GM12878 (cell line): Measurements from ENCODE around the gene TIMM10.

ENCODE experiments used
- ATF2 ChIP-seq: IDR thresholded peaks from 2 replicates; pipeline ENCODE4 v1.6.1; 2012; ENCODE audit warnings: low read length, inconsistent platforms
- CTCF ChIP-seq, 3 experiments: IDR thresholded peaks in 2 of 3; conservative IDR thresholded peaks in 1 of 3; 2 replicates each; pipeline ENCODE4 v1.5.1; 2011; ENCODE audit warnings: low read depth in 3 of 3, low read length in 3 of 3, mild to moderate bottlenecking in 3 of 3, control low read depth in 2 of 3, moderate library complexity in 2 of 3, inconsistent platforms in 1 of 3, mixed read lengths in 1 of 3; ENCODE audit not compliant: control insufficient read depth in 2 of 3, insufficient read depth in 1 of 3; ENCODE audit errors: extremely low read depth in 1 of 3
- HCFC1 ChIP-seq: fragments of 150-350 bp; IDR thresholded peaks from 2 replicates; pipeline ENCODE4 v1.6.1; 2014; ENCODE audit warnings: low read length
- JUNB ChIP-seq: IDR thresholded peaks from 2 replicates; pipeline ENCODE4 v1.6.1; 2016; ENCODE audit warnings: antibody characterized with exemption, mild to moderate bottlenecking
- KLF5 ChIP-seq: fragments of 450-650 bp; IDR thresholded peaks from 2 replicates; pipeline ENCODE4 v1.6.1; 2014; ENCODE audit warnings: mild to moderate bottlenecking; ENCODE audit not compliant: partially characterized antibody
- NBN ChIP-seq: fragments of 450-650 bp; IDR thresholded peaks from 2 replicates; pipeline ENCODE4 v1.6.1; 2016
- POLR2A ChIP-seq: IDR thresholded peaks from 2 replicates; pipeline ENCODE4 v1.6.1; 2011; ENCODE audit warnings: low read depth, mild to moderate bottlenecking, low read length
- PRDM15 ChIP-seq: fragments of 450-650 bp; formaldehyde crosslinking; IDR thresholded peaks from 2 replicates; pipeline ENCODE4 v1.4.0; 2020; ENCODE audit warnings: mild to moderate bottlenecking, moderate library complexity
- RBBP5 ChIP-seq: fragments of 200-600 bp; sonication (generic); conservative IDR thresholded peaks from 2 replicates; pipeline ENCODE4 v1.6.1; 2016
- RCOR1 ChIP-seq: conservative IDR thresholded peaks from 2 replicates; pipeline ENCODE4 v1.6.1; 2012; ENCODE audit warnings: low read depth, low read length, improper control_type of control experiment
- REST ChIP-seq: IDR thresholded peaks from 2 replicates; pipeline ENCODE4 v1.6.1; 2012; ENCODE audit warnings: mild to moderate bottlenecking, low read depth, low read length
- SUZ12 ChIP-seq: fragments of 200-600 bp; sonication (generic); IDR thresholded peaks from one replicate; pipeline ENCODE4 v1.6.1; 2018; ENCODE audit warnings: antibody characterized with exemption, mild to moderate bottlenecking; ENCODE audit not compliant: unreplicated experiment
- TCF3 ChIP-seq: IDR thresholded peaks from 2 replicates; pipeline ENCODE4 v1.6.1; 2012; ENCODE audit warnings: low read depth, mild to moderate bottlenecking, low read length, borderline replicate concordance; ENCODE audit not compliant: insufficient read depth

DNA sequence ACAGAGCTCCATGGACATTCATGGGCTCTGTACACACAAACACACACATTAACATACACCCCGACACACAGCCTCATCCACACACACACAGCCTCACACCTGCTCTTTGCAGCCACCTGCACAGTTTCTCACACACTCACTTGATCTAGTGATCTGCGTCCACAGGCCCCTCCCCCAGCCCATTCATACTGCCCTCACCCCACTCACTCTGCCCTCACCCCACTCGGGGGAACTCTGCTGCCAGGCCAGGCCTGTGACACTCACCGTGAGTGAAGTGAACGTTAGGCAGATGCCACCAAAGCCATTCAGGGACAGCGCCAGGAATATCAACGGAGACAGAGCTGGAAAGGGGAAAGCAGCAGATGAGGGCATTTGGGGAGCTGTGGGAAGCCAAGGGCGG lies 30.0 kb downstream of the TIMM10 start:
- TF ChIP-seq RCOR1 (no peak), ATF2 (no peak), REST (no peak), RBBP5 (no peak), POLR2A (no peak), TCF3 (no peak), SUZ12 (no peak), KLF5 (no peak), JUNB (no peak), CTCF (IDR thresholded peaks at IDR 0.05 in 2 of 3, conservative IDR thresholded peaks at IDR 0.05 in 1 of 3; ENCODE audit: control insufficient read depth in 2 of 3, extremely low read depth in 1 of 3, insufficient read depth in 1 of 3, low read depth in 3 of 3, low read length in 3 of 3) (no peak), NBN (no peak), PRDM15 (CRISPR knock-in tag) (no peak), HCFC1 (no peak)
